Activated CD4-positive, alpha-beta T cell treated with anti-CD3 and anti-CD28 coated beads, Interleukin-2, amount 10 ng/mL, durations not matched to agents 7 days and 5 days (primary cell): ENCODE measurements around the gene PDE8A. TPM values are rescaled to one million over a fixed set of nuclear protein-coding genes. Genes with fewer than 3 reads are reported as not detected.
"Not testable (repeated sequence)": the region's sequence is repeated elsewhere in the genome, so short reads cannot be mapped to it uniquely, and the experiment has no call there.

Source experiments
- CTCF ChIA-PET: fragments of 350-600 bp; sonication (Branson Sonifier 250); formaldehyde crosslinking; loops from one replicate; lab custom pipeline; 2021; ENCODE audit warnings: antibody characterized with exemption; lab: Charles Lee
- POLR2A ChIA-PET: fragments of 350-600 bp; sonication (Branson Sonifier 250); formaldehyde crosslinking; loops from one replicate; lab custom pipeline; 2021; ENCODE audit warnings: antibody characterized with exemption; lab: Charles Lee
- DNase-seq: peaks from one replicate; pipeline ENCODE4 v3.0.0-alpha.2; 2020
- H3K27ac Mint-ChIP-seq: one replicate; pipeline ENCODE4 v1.8.0; 2021; ENCODE audit warnings: mild to moderate bottlenecking, moderate library complexity, mixed read lengths
- H3K27me3 Mint-ChIP-seq: one replicate; pipeline ENCODE4 v1.8.0; 2021; ENCODE audit warnings: mixed read lengths
- H3K36me3 Mint-ChIP-seq: one replicate; pipeline ENCODE4 v1.8.0; 2021; ENCODE audit warnings: low read depth, mixed read lengths
- H3K4me1 Mint-ChIP-seq: one replicate; pipeline ENCODE4 v1.8.0; 2021; ENCODE audit warnings: mixed read lengths
- H3K4me3 Mint-ChIP-seq: one replicate; pipeline ENCODE4 v1.8.0; 2021; ENCODE audit warnings: mild to moderate bottlenecking, moderate library complexity, mixed read lengths
- H3K9me3 Mint-ChIP-seq: one replicate; pipeline ENCODE4 v1.8.0; 2021; ENCODE audit warnings: mixed read lengths
- total RNA-seq, 2 experiments: library from RNA; stranded (reverse); gene quantifications; one replicate each; pipeline ENCODE4 v1.2.3, GENCODE V29; 2021

The PDE8A gene
- total RNA-seq, 2 experiments from 2014 or later, result 17.0 to 18.2 TPM

GRCh38 chr15:85172846-85173490, 191.3 kb downstream of the PDE8A start:
- peaks cover 20% of the 10 kb centered on the region for H3K27me3 Mint-ChIP-seq
- no peak for DNase-seq
- POLR2A ChIA-PET, result no interaction called here
- H3K36me3 Mint-ChIP-seq, result no peaks in the 10 kb centered on the region
- H3K9me3 Mint-ChIP-seq, result peaks cover 12% of the 10 kb centered on the region
- no peak overlapping the region for H3K27ac Mint-ChIP-seq
- CTCF ChIA-PET, result no interaction called here
- H3K4me3 Mint-ChIP-seq, result no peak overlapping the region
- H3K4me1 Mint-ChIP-seq, result no peaks in the 10 kb centered on the region

GRCh38 chr15:85173630-85174029, 192.0 kb downstream of the PDE8A start:
- H3K27ac Mint-ChIP-seq, CTCF ChIA-PET, H3K36me3 Mint-ChIP-seq, H3K4me1 Mint-ChIP-seq, H3K4me3 Mint-ChIP-seq, POLR2A ChIA-PET, DNase-seq: not testable (repeated sequence)
- H3K27me3 Mint-ChIP-seq, result peaks cover 20% of the 10 kb centered on the region
- peaks cover 12% of the 10 kb centered on the region for H3K9me3 Mint-ChIP-seq

- CTCF ChIA-PET, result no interaction called here
- no peaks in the 10 kb centered on the region for H3K4me1 Mint-ChIP-seq
- H3K4me3 Mint-ChIP-seq, result no peak overlapping the region
- no peak for DNase-seq
- H3K36me3 Mint-ChIP-seq, result no peaks in the 10 kb centered on the region
- H3K27me3 Mint-ChIP-seq, result peaks cover 13% of the 10 kb centered on the region
- peaks cover 12% of the 10 kb centered on the region for H3K9me3 Mint-ChIP-seq
- POLR2A ChIA-PET, result no interaction called here
- H3K27ac Mint-ChIP-seq, result no peak overlapping the region
Measured at GRCh38 chr15:85174521-85174920, 192.9 kb downstream of the PDE8A start.

- H3K4me3 Mint-ChIP-seq, H3K4me1 Mint-ChIP-seq, DNase-seq, H3K36me3 Mint-ChIP-seq, H3K27me3 Mint-ChIP-seq, H3K27ac Mint-ChIP-seq, H3K9me3 Mint-ChIP-seq, CTCF ChIA-PET, POLR2A ChIA-PET: not testable (repeated sequence)
Measured at GRCh38 chr15:85177042-85177515, 195.4 kb downstream of the PDE8A start.

GRCh38 chr15:85178308-85178707, 196.7 kb downstream of the PDE8A start:
- CTCF ChIA-PET, result no interaction called here
- POLR2A ChIA-PET, result no interaction called here

GRCh38 chr15:85179700-85180099, 198.0 kb downstream of the PDE8A start:
- H3K27me3 Mint-ChIP-seq, result peaks cover 4% of the 10 kb centered on the region
- H3K36me3 Mint-ChIP-seq, result no peaks in the 10 kb centered on the region
- no peak for DNase-seq
- H3K9me3 Mint-ChIP-seq, result no peaks in the 10 kb centered on the region
- ChIA-PET POLR2A (no interaction called here), CTCF (no interaction called here)
- H3K27ac Mint-ChIP-seq, result no peak overlapping the region
- no peak overlapping the region for H3K4me3 Mint-ChIP-seq
- no peaks in the 10 kb centered on the region for H3K4me1 Mint-ChIP-seq

More at GRCh38 chr15:85178308-85178707, 196.7 kb downstream of the PDE8A start:
- no peaks in the 10 kb centered on the region for H3K36me3 Mint-ChIP-seq
- H3K4me3 Mint-ChIP-seq, result no peak overlapping the region
- H3K27ac Mint-ChIP-seq, result no peak overlapping the region
- no peak for DNase-seq
- H3K27me3 Mint-ChIP-seq, result peaks cover 4% of the 10 kb centered on the region
- no peaks in the 10 kb centered on the region for H3K9me3 Mint-ChIP-seq
- H3K4me1 Mint-ChIP-seq, result no peaks in the 10 kb centered on the region

- POLR2A ChIA-PET, H3K9me3 Mint-ChIP-seq, DNase-seq, CTCF ChIA-PET, H3K4me3 Mint-ChIP-seq, H3K27me3 Mint-ChIP-seq, H3K4me1 Mint-ChIP-seq, H3K36me3 Mint-ChIP-seq, H3K27ac Mint-ChIP-seq: not testable (repeated sequence)
Measured at GRCh38 chr15:85185350-85185749, 203.7 kb downstream of the PDE8A start.

- H3K4me1 Mint-ChIP-seq, POLR2A ChIA-PET, H3K36me3 Mint-ChIP-seq, H3K9me3 Mint-ChIP-seq, H3K27ac Mint-ChIP-seq, DNase-seq, H3K27me3 Mint-ChIP-seq, H3K4me3 Mint-ChIP-seq, CTCF ChIA-PET: not testable (repeated sequence)
Measured at GRCh38 chr15:85188171-85188577, 206.5 kb downstream of the PDE8A start.

Other genes starting within 250 kb of the PDE8A start
- 10 to 100 TPM; 44.3 to 51.9 TPM for gene ZNF592, start 233.3 kb upstream of the PDE8A start, total RNA-seq
- gene ALPK3, start 164.5 kb upstream of the PDE8A start, total RNA-seq, result under 1 TPM; 0.15 to 0.27 TPM
- not detected for gene SLC28A1, start 97.2 kb upstream of the PDE8A start, total RNA-seq